Measurements from ENCODE around the gene CHMP5. TPM values are rescaled to one million over a fixed set of nuclear protein-coding genes. Genes with fewer than 3 reads are reported as not detected.

Gene CHMP5
- total RNA-seq, 1 experiment from 2014 or later, result 61.8 TPM

- H3K9me2 ChIP-seq (ENCODE audit: insufficient read depth), result no peaks in the 10 kb centered on the region
- no peak overlapping the region for H2AFZ ChIP-seq (ENCODE audit: low read depth, low read length, poor library complexity, severe bottlenecking)
- no peak overlapping the region for H3K4me2 ChIP-seq (ENCODE audit: low read length)
- H4K20me1 ChIP-seq (ENCODE audit: insufficient read depth), result no peaks in the 10 kb centered on the region
- H3K27ac ChIP-seq (ENCODE audit: low read depth, low read length), result no peak overlapping the region
- no peak overlapping the region for H3K4me3 ChIP-seq (replicated peaks in 1 of 2; ENCODE audit: low read depth in 1 of 2, low read length in 2 of 2)
- no peak for TF ChIP-seq JUND (IDR thresholded peaks at IDR 0.05)
- no peak for TF ChIP-seq POLR2A (IDR thresholded peaks at IDR 0.05; ENCODE audit: borderline replicate concordance, extremely low read depth, insufficient read depth, insufficient read length)
- TF ChIP-seq YY1 (IDR thresholded peaks at IDR 0.05; ENCODE audit: extremely low read depth, insufficient replicate concordance, low read depth, low read length), result no peak
- no peak for TF ChIP-seq EZH2 (IDR thresholded peaks at IDR 0.05)
- no peak for TF ChIP-seq ATF3 (IDR thresholded peaks at IDR 0.05)
- H3K36me3 ChIP-seq (ENCODE audit: control insufficient read depth in 1 of 2, insufficient read depth in 2 of 2, low read length in 2 of 2), result peaks cover 44 to 59% of the 10 kb centered on the region in 2 experiments; a peak in 3 of 4 replicates
- no peak overlapping the region for H3K9ac ChIP-seq (ENCODE audit: low read length)
- DNase-seq (ENCODE audit: low read depth, low spot score) (no peak), ATAC-seq (no peak)
- ChIA-PET RAD21 (ENCODE audit: low non-redundant PET in 1 of 2, low total read pairs in 2 of 2, uncharacterized antibody in 2 of 2, unreplicated experiment in 2 of 2) (no interaction called here), POLR2A (interaction anchor here (0.6 to 0.8 kb wide), 2 partner anchors 17 to 118 kb away, joined by 3 to 6 read pairs; partner anchors contain the start of gene NFX1), CTCF (no interaction called here)
- H3K79me2 ChIP-seq (ENCODE audit: insufficient read depth, low read length), result peaks cover 4% of the 10 kb centered on the region; the same call in 1 of the 2 replicates
- no peaks in the 10 kb centered on the region for H3K27me3 ChIP-seq (ENCODE audit: insufficient read depth, low read length)
- BruUV-seq (replicated peaks), result no TSS peak
- H3K9me3 ChIP-seq (ENCODE audit: control insufficient read depth in 1 of 2, insufficient read depth in 1 of 2, low read depth in 1 of 2, low read length in 2 of 2), result no peaks in the 10 kb centered on the region
- intact Hi-C loops (cut with micrococcal nuclease), result no loop called here
- no peaks in the 10 kb centered on the region for H3K4me1 ChIP-seq (ENCODE audit: control insufficient read depth in 1 of 2, insufficient read depth in 2 of 2, low read length in 2 of 2)
Measured at GRCh38 chr9:33273266-33273971, 8.6 kb downstream of the CHMP5 start.

DNA sequence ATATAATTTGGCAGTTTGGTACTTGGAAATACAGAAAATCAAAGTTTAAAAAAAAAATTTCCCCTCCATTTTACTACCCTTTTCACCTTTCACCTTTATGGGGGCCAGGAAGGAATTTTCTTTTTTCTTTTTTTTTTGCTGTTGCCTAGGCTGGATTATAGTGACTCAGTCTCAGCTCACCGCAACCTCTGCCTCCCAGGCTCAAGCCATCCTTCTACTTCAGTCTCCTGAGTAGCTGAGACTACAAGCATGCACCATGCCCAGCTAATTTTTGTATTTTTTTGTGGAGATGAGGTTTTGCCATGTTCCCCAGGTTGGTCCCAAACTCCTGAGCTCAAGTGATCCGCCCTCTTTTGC is 9.1 kb downstream of the CHMP5 start:
- Histone ChIP-seq H3K9me3 (ENCODE audit: control insufficient read depth in 1 of 2, insufficient read depth in 1 of 2, low read depth in 1 of 2, low read length in 2 of 2) (no peaks in the 10 kb centered on the region), H3K9me2 (ENCODE audit: insufficient read depth) (no peaks in the 10 kb centered on the region), H3K4me3 (replicated peaks in 1 of 2; ENCODE audit: low read depth in 1 of 2, low read length in 2 of 2) (no peak overlapping the region), H3K4me1 (ENCODE audit: control insufficient read depth in 1 of 2, insufficient read depth in 2 of 2, low read length in 2 of 2) (no peaks in the 10 kb centered on the region), H3K27me3 (ENCODE audit: insufficient read depth, low read length) (no peaks in the 10 kb centered on the region), H3K27ac (ENCODE audit: low read depth, low read length) (no peak overlapping the region), H3K9ac (ENCODE audit: low read length) (no peak overlapping the region), H2AFZ (ENCODE audit: low read depth, low read length, poor library complexity, severe bottlenecking) (no peak overlapping the region), H3K36me3 (ENCODE audit: control insufficient read depth in 1 of 2, insufficient read depth in 2 of 2, low read length in 2 of 2) (peaks cover 49 to 59% of the 10 kb centered on the region in 2 experiments; a peak in 3 of 4 replicates), H3K79me2 (ENCODE audit: insufficient read depth, low read length) (peaks cover 4% of the 10 kb centered on the region; the same call in 1 of the 2 replicates), H4K20me1 (ENCODE audit: insufficient read depth) (no peaks in the 10 kb centered on the region), H3K4me2 (ENCODE audit: low read length) (no peak overlapping the region)
- POLR2A ChIA-PET, result interaction anchor here (0.8 kb wide), 1 partner anchor 16 kb away, joined by 6 read pairs; the partner anchor contains the start of gene NFX1
- TF ChIP-seq FOSL1 (IDR thresholded peaks at IDR 0.05; ENCODE audit: low read depth) (no peak), ZNF274 (IDR thresholded peaks at IDR 0.05; ENCODE audit: low read depth, low read length) (no peak), YY1 (IDR thresholded peaks at IDR 0.05; ENCODE audit: extremely low read depth, insufficient replicate concordance, low read depth, low read length) (no peak), MAX (IDR thresholded peaks at IDR 0.05) (no peak), RAD21 (IDR thresholded peaks at IDR 0.05; ENCODE audit: low read depth) (no peak), CBX3 (IDR thresholded peaks at IDR 0.05; ENCODE audit: low read depth) (no peak), POLR2AphosphoS5 (IDR thresholded peaks at IDR 0.05; ENCODE audit: low read depth, low read length) (no peak)
- DNase-seq (ENCODE audit: low read depth, low spot score) (no peak), ATAC-seq (no peak)
- RAD21 ChIA-PET (ENCODE audit: low non-redundant PET in 1 of 2, low total read pairs in 2 of 2, uncharacterized antibody in 2 of 2, unreplicated experiment in 2 of 2), result no interaction called here
- intact Hi-C loops (cut with micrococcal nuclease), result no loop called here
- no TSS peak for BruUV-seq (replicated peaks)
- CTCF ChIA-PET, result no interaction called here

Measured in HCT116 (cell line).